Measurements from ENCODE around the gene GARIN1A. TPM values are rescaled to one million over a fixed set of nuclear protein-coding genes. Genes with fewer than 3 reads are reported as not detected.

GARIN1A gene
- total and polyA plus RNA-seq, 2 of the 8 experiments (the other 6 are each of a cell fraction or from before 2014, with no cell fraction given), result 0.34 TPM; not detected in 1

GRCh38 chr7:128676665-128677064 lies 4.6 kb downstream of the GARIN1A start:
- Histone ChIP-seq H2BK12ac (ENCODE audit: low read depth, low read length) (no peak overlapping the region), H4K20me1 (replicated peaks in 1 of 2; ENCODE audit: control insufficient read depth in 1 of 2, insufficient read depth in 2 of 2, low read length in 2 of 2) (no peaks in the 10 kb centered on the region), H3K27me3 (replicated peaks in 1 of 4; ENCODE audit: control insufficient read depth in 3 of 4, extremely low read depth in 1 of 4, insufficient read depth in 3 of 4, low read length in 3 of 4) (no peaks in the 10 kb centered on the region; a peak in 1 of 7 replicates), H3K27ac (ENCODE audit: low read depth, low read length) (no peak overlapping the region), H4K5ac (ENCODE audit: insufficient read length, low read depth, low read length) (no peak overlapping the region), H4K8ac (ENCODE audit: extremely low read depth, insufficient read depth, low read length) (no peak overlapping the region), H3K4me2 (ENCODE audit: insufficient read depth in 1 of 2, low read depth in 2 of 2, low read length in 2 of 2) (no peak overlapping the region), H2BK120ac (replicated peaks; ENCODE audit: low read depth, low read length) (no peak overlapping the region), H3K14ac (ENCODE audit: insufficient read length) (no peak overlapping the region), H3K56ac (replicated peaks; ENCODE audit: insufficient read length, low read depth, low read length) (no peak overlapping the region), H3K79me2 (ENCODE audit: control insufficient read depth in 1 of 2, insufficient read depth in 2 of 2, low read length in 2 of 2) (no peaks in the 10 kb centered on the region), H3K4me3 (ENCODE audit: extremely low read depth in 1 of 4, insufficient read depth in 2 of 4, low read depth in 3 of 4, low read length in 4 of 4) (no peak overlapping the region), H3K9me3 (ENCODE audit: insufficient read depth in 2 of 2, low read depth in 1 of 2, low read length in 1 of 2) (no peaks in the 10 kb centered on the region), H2AFZ (ENCODE audit: low read length) (no peak overlapping the region), H3K23me2 (ENCODE audit: low read depth, low read length) (no peaks in the 10 kb centered on the region), H2BK5ac (ENCODE audit: low read depth, low read length) (no peak overlapping the region), H3K36me3 (ENCODE audit: control insufficient read depth in 2 of 4, insufficient read depth in 4 of 4, low read length in 3 of 4) (no peaks in the 10 kb centered on the region), H3K9ac (replicated peaks in 1 of 4; ENCODE audit: extremely low read depth in 1 of 4, low read depth in 3 of 4, low read length in 3 of 4) (no peak overlapping the region), H4K91ac (replicated peaks; ENCODE audit: insufficient read length, low read length) (no peak overlapping the region), H3K23ac (ENCODE audit: insufficient read length) (no peak overlapping the region), H3K4ac (replicated peaks; ENCODE audit: insufficient read length, low read depth, low read length) (no peak overlapping the region), H2BK20ac (ENCODE audit: low read length) (no peak overlapping the region), H3K18ac (ENCODE audit: extremely low read depth, low read length) (no peak overlapping the region), H2AK5ac (ENCODE audit: low read depth, low read length) (no peak overlapping the region), H2BK15ac (ENCODE audit: low read length) (no peak overlapping the region), H3K4me1 (replicated peaks in 1 of 4; ENCODE audit: control insufficient read depth in 3 of 4, insufficient read depth in 4 of 4, low read length in 3 of 4) (no peaks in the 10 kb centered on the region), H3K79me1 (ENCODE audit: low read depth, low read length) (no peaks in the 10 kb centered on the region)
- TF ChIP-seq RFX5 (IDR thresholded peaks at IDR 0.05; ENCODE audit: borderline replicate concordance, low read depth, low read length) (no peak), TAF7 (optimal IDR thresholded peaks at IDR 0.05; ENCODE audit: borderline replicate concordance, low read depth, low read length) (no peak), ATF2 (IDR thresholded peaks at IDR 0.05; ENCODE audit: low read length) (no peak), RNF2 (IDR thresholded peaks at IDR 0.05; ENCODE audit: borderline replicate concordance, low read depth, low read length, missing control alignments, poor library complexity, severe bottlenecking) (no peak), E2F6 (IDR thresholded peaks at IDR 0.05) (no peak), TBP (IDR thresholded peaks at IDR 0.05; ENCODE audit: low read depth, low read length) (no peak), HDAC2 (IDR thresholded peaks at IDR 0.05; ENCODE audit: borderline replicate concordance in 1 of 2, low read depth in 2 of 2, low read length in 2 of 2) (no peak), CEBPB (IDR thresholded peaks at IDR 0.05; ENCODE audit: low read depth, low read length) (no peak), CBX8 (IDR thresholded peaks at IDR 0.05; ENCODE audit: borderline replicate concordance, low read depth, low read length) (no peak), POLR2A (IDR thresholded peaks at IDR 0.05; ENCODE audit: control extremely low read depth in 1 of 2, low read depth in 2 of 2, low read length in 2 of 2) (no peak)
- 86% methylated on average over 4 of the region's 4 CpGs; no CpG with 5 or more reads in 1 of the 2 experiments for WGBS, 2 experiments (ENCODE audit: extremely low coverage in 1 of 2, insufficient coverage in 1 of 2, insufficient read length in 1 of 2, insufficient replicate concordance in 2 of 2, low coverage in 1 of 2, low lambda C conversion rate in 2 of 2, missing lambda C conversion rate in 1 of 2)
- POLR2A ChIA-PET (ENCODE audit: partially characterized antibody), result no interaction called here
- no peak for DNase-seq (ENCODE audit: low read depth in 1 of 2, low spot score in 2 of 2)
- CTCF ChIA-PET (ENCODE audit: partially characterized antibody), result interaction anchor here (2.6 kb wide), 1 partner anchor 62 kb away, joined by 6 read pairs; the partner anchor contains the start of gene CALU
- no peak for FAIRE-seq

All from H1 (cell line).